Measurements from ENCODE around the gene KTI12. TPM values are rescaled to one million over a fixed set of nuclear protein-coding genes. Genes with fewer than 3 reads are reported as not detected.
"Not testable (repeated sequence)": the region's sequence is repeated elsewhere in the genome, so short reads cannot be mapped to it uniquely, and the experiment has no call there.

The KTI12 gene
- total and polyA plus RNA-seq, 9 donors, result 2.5 to 4.4 (median 3.3) TPM

- H3K27ac ChIP-seq (ENCODE audit: low read length), result no peak overlapping the region
- H3K4me3 ChIP-seq (ENCODE audit: low read length), result no peak overlapping the region
- H3K36me3 ChIP-seq (ENCODE audit: control insufficient read depth, insufficient read depth, low read length), result peaks cover 15% of the 10 kb centered on the region
- peak; percentile 11 for DNase-seq
- no CpG with 5 or more reads among the region's 1 CpG for WGBS (ENCODE audit: insufficient coverage)
- peaks cover 10% of the 10 kb centered on the region for H3K4me1 ChIP-seq (ENCODE audit: control insufficient read depth, insufficient read depth, low read length)
- no peaks in the 10 kb centered on the region for H3K9me3 ChIP-seq (replicated peaks; ENCODE audit: control insufficient read depth, low read depth, low read length)
- no peaks in the 10 kb centered on the region for H3K27me3 ChIP-seq (ENCODE audit: control insufficient read depth, insufficient read depth, low read length)
Observed at GRCh38 chr1:52057876-52058415, 24.3 kb upstream of the KTI12 start.

GRCh38 chr1:52057255-52057654 lies 23.6 kb upstream of the KTI12 start:
- no CpG with 5 or more reads among the region's 1 CpG for WGBS (ENCODE audit: insufficient coverage)
- Histone ChIP-seq H3K27ac (ENCODE audit: low read length) (peak overlapping the region; percentile 90), H3K27me3 (ENCODE audit: control insufficient read depth, insufficient read depth, low read length) (no peaks in the 10 kb centered on the region), H3K36me3 (ENCODE audit: control insufficient read depth, insufficient read depth, low read length) (peaks cover 10% of the 10 kb centered on the region), H3K9me3 (replicated peaks; ENCODE audit: control insufficient read depth, low read depth, low read length) (no peaks in the 10 kb centered on the region), H3K4me1 (ENCODE audit: control insufficient read depth, insufficient read depth, low read length) (peaks cover 10% of the 10 kb centered on the region), H3K4me3 (ENCODE audit: low read length) (peak overlapping the region; percentile 93)
- DNase-seq, result peak; percentile 21

- Histone ChIP-seq H3K4me3 (ENCODE audit: low read length) (peak overlapping the region; percentile 93), H3K4me1 (ENCODE audit: control insufficient read depth, insufficient read depth, low read length) (peaks cover 10% of the 10 kb centered on the region), H3K27ac (ENCODE audit: low read length) (peak overlapping the region; percentile 90), H3K9me3 (replicated peaks; ENCODE audit: control insufficient read depth, low read depth, low read length) (no peaks in the 10 kb centered on the region), H3K36me3 (ENCODE audit: control insufficient read depth, insufficient read depth, low read length) (peaks cover 12% of the 10 kb centered on the region), H3K27me3 (ENCODE audit: control insufficient read depth, insufficient read depth, low read length) (no peaks in the 10 kb centered on the region)
- peak; percentile 75 for DNase-seq
- WGBS (ENCODE audit: insufficient coverage), result no CpG with 5 or more reads among the region's 4 CpGs
Observed at GRCh38 chr1:52056937-52057231, 23.3 kb upstream of the KTI12 start.

DNA sequence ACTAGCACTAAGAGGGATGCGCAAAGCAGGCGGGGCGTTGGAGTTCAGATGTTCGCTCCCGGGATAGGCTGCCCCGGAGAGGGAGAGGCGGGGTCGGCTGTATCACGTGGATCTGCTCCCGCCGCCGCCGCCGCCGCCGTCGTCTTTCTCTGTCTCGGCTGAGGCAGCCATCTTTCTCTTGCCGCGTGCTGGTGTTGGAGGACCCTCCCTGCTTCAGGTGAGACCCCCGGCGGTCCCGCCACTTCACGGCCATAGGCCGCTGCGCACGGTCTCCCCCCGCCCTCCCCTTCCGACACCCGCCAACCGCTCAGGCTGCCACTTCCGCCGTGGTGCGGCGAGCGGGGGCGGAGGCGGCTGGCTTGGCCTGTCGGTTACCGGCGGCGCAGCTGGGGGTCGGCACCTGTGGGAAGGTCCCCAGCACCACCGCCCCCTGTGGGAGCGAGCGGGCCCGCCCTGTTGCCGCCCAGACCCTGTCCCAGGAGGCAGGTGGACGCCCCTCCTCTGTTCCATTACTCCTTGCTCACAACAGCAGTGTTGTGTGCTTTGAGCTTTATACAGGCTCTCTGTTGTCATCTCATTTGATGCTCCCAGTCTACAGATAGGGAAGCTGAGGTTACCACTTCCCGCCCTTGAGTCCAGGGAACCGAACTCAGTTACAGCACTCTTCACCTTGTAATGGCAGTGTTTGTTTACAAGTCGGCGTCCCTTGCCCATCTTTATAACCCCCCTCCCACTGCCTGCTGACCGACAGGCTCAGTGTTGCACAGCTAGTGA lies 22.7 kb upstream of the KTI12 start, which contains the start of gene BTF3L4:
TSS of gene BTF3L4 (plus strand) at position 133 of the 774 bp plus-strand sequence. CDS start 3,553 bp downstream, outside the sequence.
- peak within 1 kb of the TSS; percentile 97 for H3K27ac ChIP-seq (ENCODE audit: low read length)
- peak; percentile 98 for DNase-seq
- peaks cover 10% of the 10 kb centered on the region for H3K4me1 ChIP-seq (ENCODE audit: control insufficient read depth, insufficient read depth, low read length)
- no peaks in the 10 kb centered on the region for H3K27me3 ChIP-seq (ENCODE audit: control insufficient read depth, insufficient read depth, low read length)
- peak within 1 kb of the TSS; percentile 93 for H3K4me3 ChIP-seq (ENCODE audit: low read length)
- no peaks in the 10 kb centered on the region for H3K9me3 ChIP-seq (replicated peaks; ENCODE audit: control insufficient read depth, low read depth, low read length)
- peaks cover 12% of the 10 kb centered on the region for H3K36me3 ChIP-seq (ENCODE audit: control insufficient read depth, insufficient read depth, low read length)
- 0% methylated on average over 52 of the region's 54 CpGs for WGBS (ENCODE audit: insufficient coverage)

DNA sequence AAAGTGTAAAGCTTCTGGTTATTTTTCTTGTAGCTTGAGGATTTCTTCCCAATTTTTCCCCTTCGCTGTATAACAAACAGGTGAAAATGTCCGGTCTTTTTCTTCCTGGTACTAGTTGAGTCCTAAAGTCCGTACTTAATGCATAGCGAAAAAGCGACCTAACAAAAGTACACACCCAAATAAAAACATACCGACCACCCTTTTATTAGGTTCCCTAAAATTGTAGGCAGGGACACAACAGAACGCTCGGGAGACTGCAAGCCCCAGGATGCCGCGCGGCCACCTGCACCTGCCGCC lies 22.2 kb upstream of the KTI12 start:
- H3K9me3 ChIP-seq (replicated peaks; ENCODE audit: control insufficient read depth, low read depth, low read length), result no peaks in the 10 kb centered on the region
- peaks cover 11% of the 10 kb centered on the region for H3K36me3 ChIP-seq (ENCODE audit: control insufficient read depth, insufficient read depth, low read length)
- peak overlapping the region; percentile 93 for H3K4me3 ChIP-seq (ENCODE audit: low read length)
- H3K27ac ChIP-seq (ENCODE audit: low read length), result peak overlapping the region; percentile 97
- no peaks in the 10 kb centered on the region for H3K27me3 ChIP-seq (ENCODE audit: control insufficient read depth, insufficient read depth, low read length)
- H3K4me1 ChIP-seq (ENCODE audit: control insufficient read depth, insufficient read depth, low read length), result peaks cover 10% of the 10 kb centered on the region
- DNase-seq, result no peak
- WGBS (ENCODE audit: insufficient coverage), result 0% methylated on average over 6 of the region's 12 CpGs

- Histone ChIP-seq H3K36me3 (ENCODE audit: control insufficient read depth, insufficient read depth, low read length) (peaks cover 6% of the 10 kb centered on the region), H3K27ac (ENCODE audit: low read length) (peak within 1 kb of the TSS; percentile 97), H3K9me3 (replicated peaks; ENCODE audit: control insufficient read depth, low read depth, low read length) (no peaks in the 10 kb centered on the region), H3K4me1 (ENCODE audit: control insufficient read depth, insufficient read depth, low read length) (peaks cover 10% of the 10 kb centered on the region), H3K27me3 (ENCODE audit: control insufficient read depth, insufficient read depth, low read length) (no peaks in the 10 kb centered on the region), H3K4me3 (ENCODE audit: low read length) (peak within 1 kb of the TSS; percentile 93)
- WGBS (ENCODE audit: insufficient coverage), result 0% methylated on average over 20 of the region's 45 CpGs
- peak; percentile 96 for DNase-seq
Observed at GRCh38 chr1:52055066-52055865, 21.7 kb upstream of the KTI12 start, which contains the start of gene TXNDC12. Gene TXNDC12 (minus strand): TSS chr1:52055191. CDS start chr1:52055096, 95 bp downstream.

GRCh38 chr1:52054496-52055065 lies 21.0 kb upstream of the KTI12 start:
- H3K27me3 ChIP-seq (ENCODE audit: control insufficient read depth, insufficient read depth, low read length), result no peaks in the 10 kb centered on the region
- 3% methylated on average over 8 of the region's 13 CpGs for WGBS (ENCODE audit: insufficient coverage)
- no peaks in the 10 kb centered on the region for H3K9me3 ChIP-seq (replicated peaks; ENCODE audit: control insufficient read depth, low read depth, low read length)
- peaks cover 10% of the 10 kb centered on the region for H3K4me1 ChIP-seq (ENCODE audit: control insufficient read depth, insufficient read depth, low read length)
- peaks cover 4% of the 10 kb centered on the region for H3K36me3 ChIP-seq (ENCODE audit: control insufficient read depth, insufficient read depth, low read length)
- peak overlapping the region; percentile 93 for H3K4me3 ChIP-seq (ENCODE audit: low read length)
- DNase-seq, result no peak
- H3K27ac ChIP-seq (ENCODE audit: low read length), result peak overlapping the region; percentile 97

DNA sequence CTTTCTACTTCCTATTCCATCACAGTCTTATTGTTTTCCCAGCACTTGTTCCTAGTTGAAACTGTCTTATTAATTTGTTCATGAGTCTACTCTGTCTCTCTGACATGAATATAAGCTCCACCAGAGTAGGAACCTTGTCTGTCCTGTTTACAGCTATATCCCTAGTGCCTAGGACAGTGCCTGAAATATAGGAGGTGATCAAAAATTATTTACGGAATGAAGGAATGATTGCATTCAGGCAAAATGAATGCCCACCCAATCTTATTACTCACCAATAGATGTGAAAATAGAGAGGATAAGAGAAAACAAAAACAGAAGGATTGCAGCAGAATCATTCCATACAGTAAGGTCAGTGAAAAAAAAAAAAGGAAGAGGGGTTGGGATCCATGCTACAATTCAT lies 20.3 kb upstream of the KTI12 start:
- Histone ChIP-seq H3K27me3 (ENCODE audit: control insufficient read depth, insufficient read depth, low read length) (no peaks in the 10 kb centered on the region), H3K9me3 (replicated peaks; ENCODE audit: control insufficient read depth, low read depth, low read length) (no peaks in the 10 kb centered on the region), H3K4me3 (ENCODE audit: low read length) (no peak overlapping the region), H3K36me3 (ENCODE audit: control insufficient read depth, insufficient read depth, low read length) (peaks cover 4% of the 10 kb centered on the region), H3K27ac (ENCODE audit: low read length) (no peak overlapping the region), H3K4me1 (ENCODE audit: control insufficient read depth, insufficient read depth, low read length) (peaks cover 10% of the 10 kb centered on the region)
- DNase-seq, result no peak
- no CpG with 5 or more reads among the region's 1 CpG for WGBS (ENCODE audit: insufficient coverage)

DNA sequence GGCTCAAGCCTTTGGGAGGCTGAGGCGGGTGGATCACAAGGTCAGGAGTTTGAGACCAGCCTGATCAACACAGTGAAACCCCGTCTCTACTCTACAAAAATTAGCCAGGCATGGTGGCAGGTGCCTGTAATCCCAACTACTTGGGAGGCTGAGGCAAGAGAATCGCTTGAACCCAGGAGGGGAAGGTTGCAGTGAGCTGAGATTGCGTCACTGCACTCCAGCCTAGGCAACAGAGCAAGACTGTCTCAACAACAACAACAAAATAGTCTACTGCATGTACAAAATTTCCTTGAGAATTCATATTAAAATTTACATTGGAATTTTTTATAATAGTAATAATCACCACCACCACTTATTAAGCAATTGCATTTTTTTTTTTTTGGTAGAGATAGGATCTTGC lies 15.7 kb upstream of the KTI12 start:
- not testable (repeated sequence) for DNase-seq; H3K36me3 ChIP-seq (ENCODE audit: control insufficient read depth, insufficient read depth, low read length); H3K27me3 ChIP-seq (ENCODE audit: control insufficient read depth, insufficient read depth, low read length); H3K4me1 ChIP-seq (ENCODE audit: control insufficient read depth, insufficient read depth, low read length); H3K4me3 ChIP-seq (ENCODE audit: low read length); H3K27ac ChIP-seq (ENCODE audit: low read length); H3K9me3 ChIP-seq (replicated peaks; ENCODE audit: control insufficient read depth, low read depth, low read length)
- WGBS (ENCODE audit: insufficient coverage), result no CpG with 5 or more reads among the region's 4 CpGs

GRCh38 chr1:52045666-52046195 lies 12.1 kb upstream of the KTI12 start:
- H3K4me1 ChIP-seq (ENCODE audit: control insufficient read depth, insufficient read depth, low read length); H3K4me3 ChIP-seq (ENCODE audit: low read length); H3K27ac ChIP-seq (ENCODE audit: low read length); H3K36me3 ChIP-seq (ENCODE audit: control insufficient read depth, insufficient read depth, low read length); H3K9me3 ChIP-seq (replicated peaks; ENCODE audit: control insufficient read depth, low read depth, low read length); DNase-seq; H3K27me3 ChIP-seq (ENCODE audit: control insufficient read depth, insufficient read depth, low read length): not testable (repeated sequence)
- 83% methylated on average over 1 of the region's 4 CpGs for WGBS (ENCODE audit: insufficient coverage)
